GM18505 (cell line): ENCODE measurements around the gene NKD1.

Source experiments
- ATAC-seq: cut with Tn5 transposase; IDR thresholded peaks from one replicate; pipeline ENCODE4 v1.9.1; 2021; ENCODE audit not compliant: unreplicated experiment
- POLR2A ChIP-seq: IDR thresholded peaks from 4 replicates; pipeline ENCODE4 v1.6.1; 2011; ENCODE audit warnings: borderline replicate concordance; ENCODE audit not compliant: insufficient read depth, insufficient read length; ENCODE audit errors: extremely low read depth

Gene NKD1

GRCh38 chr16:50507397-50507796 is 40.8 kb upstream of the NKD1 start:
- no peak for ATAC-seq
- no peak for TF ChIP-seq POLR2A

- ATAC-seq = no peak
- no peak for TF ChIP-seq POLR2A
Observed at GRCh38 chr16:50509521-50510341, 38.5 kb upstream of the NKD1 start.

- no peak for TF ChIP-seq POLR2A
- ATAC-seq = no peak
Observed at GRCh38 chr16:50515218-50515617, 33.0 kb upstream of the NKD1 start.

- no peak for TF ChIP-seq POLR2A
- no peak for ATAC-seq
Observed at GRCh38 chr16:50516401-50516800, 31.8 kb upstream of the NKD1 start.

GRCh38 chr16:50516890-50517289 is 31.3 kb upstream of the NKD1 start:
- no peak for ATAC-seq
- TF ChIP-seq POLR2A = no peak

- ATAC-seq = no peak
- no peak for TF ChIP-seq POLR2A
Observed at GRCh38 chr16:50517450-50518252, 30.5 kb upstream of the NKD1 start.

- no peak for ATAC-seq
- no peak for TF ChIP-seq POLR2A
Observed at GRCh38 chr16:50519001-50519400, 29.2 kb upstream of the NKD1 start.

- no peak for TF ChIP-seq POLR2A
- no peak for ATAC-seq
Observed at GRCh38 chr16:50519602-50520001, 28.6 kb upstream of the NKD1 start.

GRCh38 chr16:50520451-50521245 is 27.5 kb upstream of the NKD1 start:
- no peak for TF ChIP-seq POLR2A
- no peak for ATAC-seq

GRCh38 chr16:50521246-50521900 is 26.8 kb upstream of the NKD1 start:
- ATAC-seq = no peak
- no peak for TF ChIP-seq POLR2A

- no peak for ATAC-seq
- TF ChIP-seq POLR2A = no peak
Observed at GRCh38 chr16:50522324-50522723, 25.9 kb upstream of the NKD1 start.

- no peak for TF ChIP-seq POLR2A
- ATAC-seq = no peak
Observed at GRCh38 chr16:50523710-50524109, 24.5 kb upstream of the NKD1 start.

GRCh38 chr16:50525262-50525661 is 22.9 kb upstream of the NKD1 start:
- no peak for ATAC-seq
- no peak for TF ChIP-seq POLR2A
